CD4-positive, alpha-beta T cell treated with Interleukin-15 for 4 hours (primary cell): Measurements from ENCODE around the gene ADAMTSL5.
"Not testable (repeated sequence)": the region's sequence is repeated elsewhere in the genome, so short reads cannot be mapped to it uniquely, and the experiment has no call there.

Experiments used
- DNase-seq: peaks from one replicate; pipeline ENCODE4 v3.0.0-alpha.2; 2020; ENCODE audit warnings: low spot score

ADAMTSL5 gene, protein sequence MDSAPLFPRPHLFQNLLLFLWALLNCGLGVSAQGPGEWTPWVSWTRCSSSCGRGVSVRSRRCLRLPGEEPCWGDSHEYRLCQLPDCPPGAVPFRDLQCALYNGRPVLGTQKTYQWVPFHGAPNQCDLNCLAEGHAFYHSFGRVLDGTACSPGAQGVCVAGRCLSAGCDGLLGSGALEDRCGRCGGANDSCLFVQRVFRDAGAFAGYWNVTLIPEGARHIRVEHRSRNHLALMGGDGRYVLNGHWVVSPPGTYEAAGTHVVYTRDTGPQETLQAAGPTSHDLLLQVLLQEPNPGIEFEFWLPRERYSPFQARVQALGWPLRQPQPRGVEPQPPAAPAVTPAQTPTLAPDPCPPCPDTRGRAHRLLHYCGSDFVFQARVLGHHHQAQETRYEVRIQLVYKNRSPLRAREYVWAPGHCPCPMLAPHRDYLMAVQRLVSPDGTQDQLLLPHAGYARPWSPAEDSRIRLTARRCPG

DNA sequence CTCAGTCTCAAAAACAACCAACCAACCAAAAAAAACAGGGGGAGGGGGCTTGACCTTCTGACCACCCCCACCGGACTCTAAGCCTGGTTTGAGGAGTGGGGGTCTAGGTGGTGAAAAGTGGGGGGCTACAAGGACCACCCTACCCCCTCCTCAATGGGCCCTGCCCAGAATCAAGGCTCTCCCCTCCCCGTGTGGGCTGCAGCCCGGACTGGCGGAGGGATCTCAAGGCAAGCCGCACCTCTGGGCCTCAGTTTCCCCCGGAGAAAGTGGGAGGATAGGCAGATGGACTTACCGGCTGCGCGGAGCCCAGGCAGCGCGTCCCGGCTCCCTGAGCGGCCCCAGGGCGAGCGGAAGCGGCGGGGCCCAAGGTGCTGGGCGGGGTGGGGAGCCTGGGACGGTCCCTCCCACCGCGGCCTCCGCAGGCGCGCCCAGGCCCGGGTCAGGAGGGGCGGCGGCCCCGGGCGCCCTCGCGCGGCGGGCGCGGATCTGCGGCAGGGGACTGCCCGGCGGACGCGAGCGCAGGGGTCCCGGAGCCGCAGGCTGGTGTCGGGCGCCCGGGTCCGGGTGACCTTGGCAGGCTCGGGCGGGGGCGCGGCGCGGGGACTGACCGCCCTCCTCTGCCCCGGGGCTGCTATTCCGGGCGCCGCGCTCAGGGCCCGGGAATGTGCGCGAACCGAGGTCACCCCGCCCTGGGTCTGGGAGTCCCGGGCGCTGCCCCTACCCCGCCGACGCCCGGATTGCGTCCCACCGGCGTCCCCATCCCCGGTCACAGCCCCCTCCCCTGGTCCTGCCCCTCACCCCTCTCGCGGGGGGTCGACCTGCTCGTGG lies at the start of gene ADAMTSL5:
Gene ADAMTSL5 (minus strand): TSS at position 349 of the 828 bp plus-strand sequence. CDS start 2,076 bp downstream, outside the sequence.
- DNase-seq = peak; percentile 53

DNA sequence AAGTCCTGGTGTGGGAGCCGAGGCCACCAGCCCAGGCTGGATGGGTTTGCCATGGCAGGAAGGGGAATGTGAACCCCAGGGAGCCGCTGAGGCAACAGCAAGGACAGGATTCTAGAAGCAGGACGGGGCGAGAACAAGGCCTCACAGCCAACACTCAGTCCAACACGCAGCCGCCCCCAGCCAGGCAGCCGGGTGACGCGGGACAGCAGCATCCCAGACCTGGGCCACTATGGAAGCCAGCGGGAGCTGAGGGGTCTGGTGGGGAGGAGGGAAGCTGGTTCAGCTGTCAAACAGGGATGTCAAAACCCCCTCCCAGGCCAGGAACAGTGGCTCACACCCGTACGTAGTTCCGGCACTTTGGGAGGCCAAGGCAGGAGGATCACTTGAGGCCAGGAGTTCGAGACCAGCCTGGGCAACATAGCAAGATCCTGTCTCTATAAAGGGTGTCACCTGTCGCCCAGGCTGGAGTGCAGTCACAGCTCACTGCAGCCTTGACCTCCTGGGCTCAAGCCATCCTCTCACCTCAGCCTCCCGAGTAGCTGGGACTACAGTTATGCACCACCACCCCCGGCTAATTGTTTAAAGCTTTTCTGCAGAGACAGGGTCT lies 48.5 kb upstream of the ADAMTSL5 start:
- no peak for DNase-seq

DNA sequence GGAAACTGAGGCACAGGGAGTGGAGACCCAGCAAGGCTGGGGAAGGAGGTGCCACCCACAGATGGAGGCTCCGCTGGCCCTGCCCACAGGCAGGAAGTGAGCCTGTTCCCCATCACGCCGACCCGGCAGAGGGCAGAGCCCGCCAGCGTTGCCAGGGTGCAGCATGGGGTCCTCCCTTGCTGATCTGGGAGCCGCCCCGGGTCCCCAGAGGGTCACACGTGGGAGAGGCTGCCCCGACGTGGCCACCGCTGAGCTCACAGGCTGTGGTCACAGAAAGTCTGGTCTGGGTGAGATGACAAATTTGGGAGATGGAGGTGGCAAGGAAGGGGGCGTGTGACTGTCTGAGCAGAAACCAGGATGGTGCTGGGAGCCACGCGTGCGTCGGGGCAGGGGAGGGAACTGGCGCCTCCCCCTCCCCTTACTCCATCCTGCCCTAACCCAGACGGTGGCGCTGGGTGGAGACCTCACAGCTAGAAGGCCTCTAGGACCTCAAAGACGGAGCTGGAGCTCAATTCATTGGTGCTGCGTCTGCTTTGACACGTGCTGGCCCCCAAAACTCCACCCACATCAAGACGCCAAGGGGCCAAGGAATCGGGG lies 47.6 kb upstream of the ADAMTSL5 start:
- DNase-seq = no peak

DNA sequence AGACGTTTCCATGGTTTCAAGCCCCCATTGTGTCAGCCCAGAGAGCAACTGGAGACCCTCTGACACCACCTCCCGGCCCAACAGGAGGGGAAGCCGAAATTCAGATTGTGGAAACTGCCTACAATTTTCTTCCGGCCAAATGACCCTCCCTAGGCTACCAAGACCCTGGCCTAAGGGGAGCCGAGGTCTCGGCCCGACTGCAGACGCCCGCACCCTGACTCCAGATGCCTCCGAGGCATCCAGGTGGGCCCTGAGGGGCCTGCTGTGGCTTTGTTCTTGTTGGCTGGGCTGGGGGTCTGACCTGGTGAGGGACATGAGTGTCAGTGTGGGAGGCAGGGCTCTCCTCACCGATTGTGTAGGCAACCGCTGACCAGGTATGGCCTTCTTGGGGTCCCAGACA lies 45.7 kb upstream of the ADAMTSL5 start:
- no peak for DNase-seq

DNA sequence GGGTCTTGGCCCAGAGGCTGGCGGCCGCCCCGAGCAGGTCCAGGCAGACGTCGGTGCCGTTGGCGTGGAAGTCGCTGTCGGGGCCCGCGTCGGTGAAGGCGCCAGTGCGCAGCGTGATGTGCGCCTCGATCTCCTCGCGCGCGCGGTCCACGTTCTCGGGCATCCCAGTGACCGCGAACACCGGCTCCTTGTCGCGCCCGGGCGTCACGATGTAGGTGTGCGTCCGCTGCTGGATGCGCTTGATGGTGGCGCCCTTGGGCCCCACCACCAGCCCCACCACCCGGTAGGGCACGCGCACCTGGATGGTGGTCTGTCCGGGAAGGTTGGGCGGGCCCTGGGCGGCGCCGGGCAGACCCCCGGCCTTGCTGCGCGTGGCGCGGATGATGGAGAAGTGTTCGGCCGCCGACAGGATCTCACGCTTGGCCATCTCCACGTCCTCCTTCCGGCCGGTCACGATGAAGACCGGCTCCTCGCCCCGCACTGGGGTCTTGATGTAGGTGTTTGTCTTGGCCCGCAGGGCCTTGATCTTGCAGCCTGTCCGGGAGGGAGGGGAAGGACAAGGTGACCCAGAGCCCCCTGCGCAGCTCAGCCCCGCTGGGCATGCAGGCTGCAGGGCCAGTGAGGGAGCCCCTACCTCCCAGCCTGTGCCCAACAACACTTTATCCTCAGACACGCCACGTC lies 43.7 kb upstream of the ADAMTSL5 start:
- no peak for DNase-seq

DNA sequence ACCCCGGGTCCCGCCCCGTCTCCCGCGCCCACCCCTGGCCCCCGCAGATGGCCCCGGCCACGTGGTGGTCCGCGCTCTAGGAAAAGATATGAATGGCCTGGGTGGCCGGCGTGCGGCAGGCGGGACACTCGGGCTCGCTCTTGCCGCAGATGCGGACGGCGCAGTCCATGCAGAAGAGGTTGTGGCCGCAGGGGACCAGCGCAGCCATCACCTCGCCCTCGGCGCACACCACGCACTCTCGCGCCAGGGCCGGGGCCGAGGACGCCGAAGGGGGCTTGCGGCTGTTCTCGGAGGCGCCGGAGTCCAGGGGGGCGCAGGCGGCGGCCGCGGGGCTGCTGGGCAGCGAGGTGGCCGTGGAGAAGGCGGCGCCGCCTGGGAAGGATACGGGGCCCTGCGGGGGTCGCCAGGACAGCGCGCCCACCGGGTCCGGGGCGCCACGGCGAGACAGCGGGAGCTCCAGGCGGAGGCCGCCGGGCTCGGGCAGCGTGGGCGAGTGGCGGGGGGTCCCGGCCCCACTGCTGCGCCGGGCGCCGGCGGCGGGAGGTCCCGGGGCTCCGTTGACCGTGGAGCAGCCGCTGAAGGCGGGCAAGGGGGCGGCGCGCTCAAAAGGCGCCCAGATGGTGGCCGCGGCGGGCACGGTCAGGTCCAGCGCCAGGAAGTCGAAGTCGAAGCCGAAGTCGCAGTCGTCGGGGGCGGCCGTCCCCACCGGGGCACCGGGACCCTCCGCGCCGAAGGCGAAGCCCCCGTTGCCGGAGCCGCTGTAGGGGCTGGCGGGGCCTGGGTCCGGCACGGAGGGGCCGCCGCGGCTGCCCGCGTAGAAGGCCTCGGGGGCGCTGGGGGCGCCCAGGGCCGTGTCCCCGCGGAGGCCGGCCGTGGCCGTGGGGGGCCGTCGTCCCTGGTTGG lies 42.9 kb upstream of the ADAMTSL5 start:
- no peak for DNase-seq

DNA sequence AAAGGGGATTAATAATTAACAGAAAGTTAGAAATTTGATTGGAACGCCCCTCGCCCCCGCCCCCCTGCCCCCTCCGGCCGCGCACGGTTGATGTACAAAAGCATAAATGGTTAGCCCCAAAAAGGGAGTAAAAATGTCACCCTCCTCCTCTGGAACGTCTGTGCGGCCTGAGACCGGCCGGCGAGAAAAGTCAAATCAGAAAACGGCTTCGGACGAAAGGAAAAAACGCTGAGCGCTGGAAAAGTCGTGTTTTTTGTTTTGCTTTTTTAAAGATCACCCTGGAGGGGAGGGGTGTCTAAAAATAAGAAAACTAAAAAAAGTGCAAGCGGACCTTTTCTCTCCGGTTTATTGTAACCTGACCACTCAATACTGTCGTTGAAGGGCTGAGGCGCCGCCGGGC lies 42.1 kb upstream of the ADAMTSL5 start:
- DNase-seq = no peak

DNA sequence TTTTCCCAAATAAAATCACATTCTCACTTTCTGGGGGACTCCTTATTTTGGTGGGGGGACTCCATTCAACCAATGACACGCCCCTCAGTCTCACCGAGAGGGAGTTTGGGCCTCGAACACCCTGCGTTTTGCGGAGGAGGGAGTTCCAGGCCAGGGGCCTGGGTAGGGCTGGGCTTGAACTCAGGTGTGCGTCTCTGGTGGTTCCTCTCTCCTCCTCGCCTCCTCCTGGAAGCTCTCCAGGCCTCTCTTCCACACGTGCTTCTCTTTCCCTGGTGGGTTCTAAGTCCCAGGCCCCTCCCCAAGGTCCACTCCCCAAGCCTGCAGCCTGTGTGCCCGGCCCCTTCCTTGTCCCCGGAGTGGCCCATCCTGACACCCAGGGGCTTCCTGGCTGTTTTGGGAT lies 40.6 kb upstream of the ADAMTSL5 start:
- DNase-seq = no peak

DNA sequence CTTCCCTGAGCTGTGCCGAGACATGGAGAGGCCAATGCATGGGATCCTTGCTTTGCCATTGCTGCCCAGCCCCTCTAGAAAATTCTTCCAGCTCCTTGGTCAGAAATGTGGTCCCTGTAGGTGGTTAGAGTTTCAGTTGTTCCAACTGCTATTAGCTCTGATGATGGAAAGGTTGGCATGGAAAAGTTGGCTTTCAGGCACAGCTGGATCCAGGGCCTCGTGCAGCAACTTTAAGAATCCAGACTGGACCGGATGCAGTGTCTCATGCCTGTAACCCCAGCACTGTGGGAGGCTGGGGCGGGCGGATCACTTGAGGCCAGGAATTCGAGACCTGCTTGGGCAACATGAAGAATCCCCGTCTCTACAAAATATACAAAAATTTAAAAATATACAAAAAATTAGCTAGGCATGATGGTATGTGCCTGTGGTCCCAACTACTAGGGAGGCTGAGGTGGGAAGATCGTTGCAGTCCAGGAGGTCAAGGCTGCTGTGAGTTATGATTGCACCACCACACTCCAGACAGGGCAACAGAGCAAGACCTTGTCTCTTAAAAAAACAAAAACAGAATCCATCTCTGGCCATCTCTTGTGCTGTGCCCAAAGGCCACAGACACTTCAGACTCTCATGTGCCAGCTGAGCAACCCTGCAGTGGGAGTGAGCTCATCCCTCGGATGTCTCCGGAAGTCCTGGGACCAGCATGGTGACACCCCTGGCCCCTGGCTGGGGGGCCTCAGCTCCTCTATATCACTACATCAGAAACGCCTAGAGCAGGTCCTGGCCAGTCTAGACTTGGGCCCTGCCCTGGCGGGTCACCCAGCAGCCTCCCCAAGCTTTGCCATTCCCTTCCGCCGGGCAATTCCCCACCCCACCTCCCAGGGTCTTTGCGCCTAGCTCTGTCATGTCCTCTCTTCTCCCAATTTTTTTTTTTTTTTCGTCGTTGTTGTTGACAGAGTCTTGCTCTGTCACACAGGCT lies 38.5 kb upstream of the ADAMTSL5 start:
- DNase-seq = no peak

DNA sequence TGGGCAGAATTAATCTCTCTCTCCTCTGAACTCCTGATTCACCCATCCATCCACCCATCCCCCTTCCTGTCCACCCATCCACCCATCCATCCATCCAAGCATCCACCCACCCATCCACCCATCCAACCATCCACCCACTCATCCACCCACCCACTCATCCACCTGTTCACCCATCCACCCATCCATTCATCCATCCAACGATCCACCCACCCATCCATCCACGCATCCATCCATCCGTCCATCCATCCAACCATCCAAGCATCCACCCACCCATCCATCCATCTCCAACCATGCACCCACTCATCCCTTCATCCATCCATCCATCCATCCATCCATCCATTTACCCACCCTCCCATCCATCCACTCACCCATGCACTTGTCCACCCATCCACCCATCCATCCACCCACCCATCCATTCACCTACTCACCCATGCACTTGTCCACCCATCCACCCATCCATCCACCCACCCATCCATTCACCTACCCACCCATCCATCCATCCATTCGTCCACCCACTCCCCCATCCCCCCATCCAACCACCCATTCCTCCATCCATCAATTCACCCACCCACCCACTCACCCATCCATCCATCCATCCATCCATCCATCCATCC lies 36.6 kb upstream of the ADAMTSL5 start:
- DNase-seq = no peak

DNA sequence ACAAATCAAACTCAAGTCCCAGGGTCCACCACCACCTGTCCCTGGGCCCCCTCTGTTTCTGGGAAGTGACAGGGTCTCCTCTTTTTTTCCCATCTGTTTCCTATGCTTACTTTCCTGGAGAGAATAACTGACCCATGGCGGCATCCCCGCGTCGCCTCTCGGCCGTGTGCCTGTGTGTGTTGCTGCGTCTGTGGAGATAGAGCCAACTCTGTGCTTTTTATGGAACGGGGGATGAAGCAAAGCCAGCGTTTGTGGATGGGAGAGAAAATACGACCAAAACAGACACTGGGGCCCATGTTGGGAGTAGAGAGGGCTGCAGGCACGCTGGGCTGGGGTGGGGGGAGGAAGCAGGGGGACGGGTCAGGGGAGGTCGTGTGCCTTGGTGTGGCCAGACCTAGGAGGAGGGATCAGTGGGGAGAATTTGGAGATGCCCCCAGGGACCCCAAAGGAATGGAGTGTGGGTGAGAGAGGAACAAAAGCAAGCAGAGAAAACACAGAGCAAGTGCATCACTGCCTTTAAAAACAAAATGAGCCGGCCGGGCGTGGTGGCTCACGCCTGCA lies 27.6 kb upstream of the ADAMTSL5 start:
- DNase-seq = no peak

DNA sequence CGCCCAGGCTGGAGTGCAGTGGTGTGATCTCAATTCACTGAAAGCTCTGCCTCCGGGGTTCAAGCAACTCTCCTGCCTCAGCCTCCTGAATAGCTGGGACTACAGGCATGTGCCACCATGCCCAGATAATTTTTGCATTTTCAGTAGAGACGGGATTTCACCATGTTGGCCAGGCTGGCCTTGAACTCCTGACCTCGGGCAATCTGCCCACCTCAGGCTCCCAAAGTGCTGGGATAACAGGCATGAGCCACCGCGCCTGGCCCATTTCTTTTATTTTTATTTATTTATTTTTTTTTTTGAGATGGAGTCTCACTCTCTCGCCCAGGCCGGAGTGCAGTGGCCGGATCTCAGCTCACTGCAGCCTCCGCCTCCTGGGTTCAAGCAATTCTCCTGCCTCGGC lies 26.9 kb upstream of the ADAMTSL5 start:
- DNase-seq = not testable (repeated sequence)

DNA sequence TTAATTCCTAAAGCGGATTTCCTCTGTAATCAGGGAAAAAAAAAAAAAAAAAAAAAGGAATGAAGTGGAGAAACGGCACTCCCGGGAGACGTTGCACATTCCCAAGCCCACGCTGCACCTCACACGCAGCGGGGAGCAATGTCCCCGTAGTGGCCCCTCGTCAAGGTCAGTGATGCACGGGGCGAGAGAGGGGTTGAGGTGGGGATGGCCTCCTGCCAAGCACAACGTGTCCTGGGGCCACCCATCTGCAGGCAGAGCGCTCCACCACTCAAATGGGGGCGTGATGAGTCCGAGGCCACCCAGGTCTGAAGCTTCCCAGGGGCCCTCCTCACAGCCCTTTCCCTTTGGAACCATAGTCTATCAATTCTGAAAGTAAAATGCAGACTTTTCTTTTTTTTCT lies 26.2 kb upstream of the ADAMTSL5 start:
- DNase-seq = no peak

DNA sequence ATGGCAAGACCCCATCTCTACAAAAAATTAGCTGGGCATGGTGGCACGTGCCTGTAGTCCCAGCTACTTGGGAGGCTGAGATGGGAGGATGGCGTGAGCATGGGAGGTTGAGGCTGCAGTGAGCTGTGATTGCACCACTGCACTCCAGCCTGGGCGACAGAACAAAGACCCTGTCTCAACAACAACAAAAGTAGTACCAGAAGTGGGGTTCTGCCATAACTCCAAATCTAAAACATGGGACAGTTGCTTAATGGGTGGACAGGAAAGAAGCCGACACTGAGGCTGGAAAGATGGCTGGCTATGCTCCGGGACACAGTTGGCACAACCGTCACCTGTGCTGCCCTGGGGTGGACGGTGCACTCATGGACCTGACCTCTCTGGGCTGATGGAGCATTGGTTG lies 22.9 kb upstream of the ADAMTSL5 start:
- not testable (repeated sequence) for DNase-seq

DNA sequence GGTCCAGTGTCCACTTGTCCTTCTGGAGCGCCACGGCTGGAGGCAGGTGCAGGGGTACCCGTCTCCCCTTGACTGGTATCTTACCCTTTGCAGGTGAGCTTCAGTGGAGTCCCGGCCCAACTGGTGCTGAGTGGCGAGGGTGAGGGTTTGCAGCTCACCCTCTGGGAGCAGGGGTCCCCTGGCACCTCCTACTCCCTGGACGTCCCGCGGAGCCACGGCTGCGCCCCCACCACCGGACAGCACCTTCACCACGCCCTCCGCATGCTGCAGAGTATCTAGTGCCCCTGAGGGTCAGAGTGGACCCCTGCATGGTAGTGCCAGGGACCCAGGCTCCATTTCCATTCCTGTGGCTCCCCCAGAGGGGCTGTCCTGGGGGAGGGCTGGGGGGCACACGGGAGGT lies 22.2 kb upstream of the ADAMTSL5 start:
- DNase-seq = no peak

DNA sequence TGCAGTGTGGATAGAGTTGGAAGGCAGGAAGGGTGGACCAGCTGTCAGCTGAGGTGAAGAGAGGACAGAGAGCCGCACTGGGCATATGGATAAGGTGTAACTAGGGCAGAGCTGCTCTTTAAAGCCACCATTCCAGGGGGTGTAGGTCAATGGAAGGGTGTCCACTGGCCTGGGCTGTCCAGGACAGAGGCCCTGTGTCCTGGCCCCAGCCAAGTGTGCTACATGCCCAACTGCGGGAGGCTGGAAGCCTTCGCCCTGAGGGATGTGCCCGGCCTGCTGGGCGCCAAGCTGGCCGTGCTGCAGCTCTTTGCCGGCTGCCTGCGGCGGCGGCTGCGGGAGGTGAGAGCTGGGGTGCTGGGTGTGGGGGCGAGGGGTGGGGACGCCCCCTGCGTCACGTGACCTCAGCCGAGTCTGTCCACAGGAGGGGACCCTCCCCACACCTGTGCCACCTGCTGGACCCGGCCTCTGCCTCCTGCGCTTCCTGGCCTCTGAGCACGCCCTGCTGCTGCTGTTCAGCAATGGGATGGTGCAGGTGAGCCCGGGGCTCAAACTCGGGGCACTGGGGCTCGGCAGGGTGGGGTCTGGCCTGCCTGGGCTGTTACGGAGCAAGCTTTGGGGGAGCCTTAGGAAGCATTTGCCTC lies 20.8 kb upstream of the ADAMTSL5 start:
- no peak for DNase-seq

DNA sequence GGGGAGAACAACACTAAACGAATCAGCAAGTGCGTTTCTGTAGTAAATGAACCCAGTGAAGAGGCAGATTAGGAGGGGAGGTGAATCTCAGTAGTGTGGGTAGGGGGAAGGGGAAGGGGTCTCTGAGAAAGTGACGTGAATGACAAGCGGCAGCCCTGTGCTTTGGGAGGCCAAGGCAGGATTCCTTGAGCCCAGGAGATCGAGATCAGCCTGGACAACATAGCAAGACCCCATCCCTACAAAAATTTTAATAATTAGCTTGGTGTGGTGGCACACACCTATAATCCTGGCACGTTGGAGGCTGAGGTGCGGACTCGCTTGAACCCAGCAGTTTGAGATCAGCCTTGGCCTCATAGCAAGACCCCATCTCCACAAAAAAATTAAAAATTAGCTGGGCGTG lies 19.2 kb upstream of the ADAMTSL5 start:
- DNase-seq = no peak

DNA sequence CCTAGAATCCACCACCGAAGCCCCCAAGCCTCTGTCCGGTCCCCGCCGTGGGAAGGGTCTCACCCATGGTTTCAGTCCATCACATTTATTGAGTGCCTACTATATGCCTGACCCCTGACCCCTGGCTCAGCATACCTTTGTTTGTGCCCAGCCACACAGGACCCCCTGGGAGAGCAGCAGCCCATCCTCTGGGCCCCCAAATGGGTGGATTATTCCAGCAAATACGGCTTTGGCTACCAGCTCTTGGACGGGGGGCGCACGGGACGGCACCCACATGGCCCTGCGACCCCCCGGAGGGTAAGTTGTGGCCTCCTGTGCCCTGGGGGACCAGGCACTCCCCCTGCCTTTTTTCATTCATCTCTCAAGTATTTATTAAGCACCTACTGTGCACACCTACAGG lies 18.8 kb upstream of the ADAMTSL5 start:
- no peak for DNase-seq
